PC-3 (cell line): ENCODE data around the gene SAP30BP. TPM values are rescaled to one million over a fixed set of nuclear protein-coding genes. Genes with fewer than 3 reads are reported as not detected.
A peak's percentile ranks its signal among the peaks of the same experiment; 100 is the strongest.

Experiments used
- ATAC-seq: fragments of 200-7000 bp; cut with Tn5 transposase; 2 replicates; pipeline ENCODE4 v1.9.1; 2020; ENCODE audit warnings: mild to moderate bottlenecking, moderate library complexity
- BruUV-seq: library from RNA; stranded (reverse); fragments of 400-500 nt; replicated peaks from 2 replicates; lab custom pipeline; 2021; lab: Mats Ljungman, UMichigan
- CTCF ChIA-PET: fragments of 300-600 bp; sonication (Branson Sonifier 250); formaldehyde crosslinking; loops from one replicate; lab custom pipeline; 2022; ENCODE audit warnings: antibody characterized with exemption; lab: Charles Lee
- POLR2A ChIA-PET: fragments of 300-600 bp; sonication (Branson Sonifier 250); formaldehyde crosslinking; loops from one replicate; lab custom pipeline; 2022; ENCODE audit warnings: antibody characterized with exemption; ENCODE audit not compliant: unreplicated experiment; lab: Charles Lee
- DNase-seq: peaks from one replicate; pipeline ENCODE4 v3.0.0-alpha.2; 2015
- H2AFZ ChIP-seq: fragments of 300-600 bp; sonication (generic); 2 replicates; pipeline ENCODE4 v1.6.0; 2016; ENCODE audit warnings: antibody characterized with exemption, low read length
- H3F3A ChIP-seq: fragments of 300-600 bp; sonication (generic); one replicate; pipeline ENCODE4 v1.6.0; 2017; ENCODE audit warnings: antibody characterized with exemption, low read length, control low read depth, mild to moderate bottlenecking; ENCODE audit not compliant: unreplicated experiment
- H3K27ac ChIP-seq: fragments of 300-600 bp; sonication (generic); 2 replicates; pipeline ENCODE4 v1.5.1; 2016; ENCODE audit warnings: mild to moderate bottlenecking, low read length
- H3K27me3 ChIP-seq: fragments of 300-600 bp; sonication (generic); 2 replicates; pipeline ENCODE4 v1.6.1; 2016; ENCODE audit warnings: low read length, mixed read lengths
- H3K36me3 ChIP-seq: fragments of 300-600 bp; sonication (generic); 2 replicates; pipeline ENCODE4 v1.6.1; 2016; ENCODE audit warnings: low read depth, mixed run types, low read length, mixed read lengths
- H3K4me1 ChIP-seq: fragments of 300-600 bp; sonication (generic); 2 replicates; pipeline ENCODE4 v1.5.1; 2016; ENCODE audit warnings: low read length; ENCODE audit not compliant: insufficient read depth
- H3K4me2 ChIP-seq: fragments of 300-600 bp; sonication (generic); 2 replicates; pipeline ENCODE4 v1.6.0; 2016; ENCODE audit warnings: low read length
- H3K4me3 ChIP-seq: fragments of 300-600 bp; sonication (generic); 2 replicates; pipeline ENCODE4 v1.5.1; 2016; ENCODE audit warnings: mild to moderate bottlenecking, low read length, mixed read lengths
- H3K79me2 ChIP-seq: fragments of 300-600 bp; sonication (generic); 2 replicates; pipeline ENCODE4 v1.6.1; 2017; ENCODE audit warnings: low read length, mixed read lengths
- H3K9ac ChIP-seq: fragments of 300-600 bp; sonication (generic); 2 replicates; pipeline ENCODE4 v1.6.0; 2016; ENCODE audit warnings: mild to moderate bottlenecking, low read length
- H3K9me2 ChIP-seq: fragments of 300-600 bp; sonication (generic); replicated peaks from 2 replicates; pipeline ENCODE4 v1.6.1; 2016; ENCODE audit warnings: mixed run types, low read length, mixed read lengths
- H3K9me3 ChIP-seq: fragments of 300-600 bp; sonication (generic); 2 replicates; pipeline ENCODE4 v1.6.1; 2016; ENCODE audit warnings: low read length, mixed read lengths
- H4K20me1 ChIP-seq: fragments of 300-600 bp; sonication (generic); 2 replicates; pipeline ENCODE4 v1.6.1; 2016; ENCODE audit warnings: low read length, mixed read lengths
- EZH2 ChIP-seq: fragments of 300-600 bp; sonication (generic); IDR thresholded peaks from one replicate; pipeline ENCODE4 v1.6.1; 2017; ENCODE audit warnings: antibody characterized with exemption, mild to moderate bottlenecking, low read length; ENCODE audit not compliant: unreplicated experiment
- EZH2phosphoT487 ChIP-seq: fragments of 300-600 bp; sonication (generic); IDR thresholded peaks from 2 replicates; pipeline ENCODE4 v1.6.1; 2018; ENCODE audit warnings: mild to moderate bottlenecking, antibody characterized with exemption, low read length, borderline replicate concordance
- intact Hi-C: fragments of 100-400 bp; cut with micrococcal nuclease; formaldehyde crosslinking; loops from 2 replicates; pipeline ENCODE4 v1.9.0; 2023
- total RNA-seq: library from RNA; depleted of rRNA; stranded (reverse); fragments of >200 nt; gene quantifications from 2 replicates; pipeline ENCODE4 v1.2.3, GENCODE V29; 2014
- TF ChIP-seq, protein P1 (sequence below): fragments of 300-600 bp; sonication (generic); conservative IDR thresholded peaks from 2 replicates; pipeline ENCODE4 v1.5.1; 2017; ENCODE audit warnings: antibody characterized with exemption, low read depth, mild to moderate bottlenecking, low read length

SAP30BP gene
- total RNA-seq, 1 experiment from 2014 or later = 97.8 TPM

DNA sequence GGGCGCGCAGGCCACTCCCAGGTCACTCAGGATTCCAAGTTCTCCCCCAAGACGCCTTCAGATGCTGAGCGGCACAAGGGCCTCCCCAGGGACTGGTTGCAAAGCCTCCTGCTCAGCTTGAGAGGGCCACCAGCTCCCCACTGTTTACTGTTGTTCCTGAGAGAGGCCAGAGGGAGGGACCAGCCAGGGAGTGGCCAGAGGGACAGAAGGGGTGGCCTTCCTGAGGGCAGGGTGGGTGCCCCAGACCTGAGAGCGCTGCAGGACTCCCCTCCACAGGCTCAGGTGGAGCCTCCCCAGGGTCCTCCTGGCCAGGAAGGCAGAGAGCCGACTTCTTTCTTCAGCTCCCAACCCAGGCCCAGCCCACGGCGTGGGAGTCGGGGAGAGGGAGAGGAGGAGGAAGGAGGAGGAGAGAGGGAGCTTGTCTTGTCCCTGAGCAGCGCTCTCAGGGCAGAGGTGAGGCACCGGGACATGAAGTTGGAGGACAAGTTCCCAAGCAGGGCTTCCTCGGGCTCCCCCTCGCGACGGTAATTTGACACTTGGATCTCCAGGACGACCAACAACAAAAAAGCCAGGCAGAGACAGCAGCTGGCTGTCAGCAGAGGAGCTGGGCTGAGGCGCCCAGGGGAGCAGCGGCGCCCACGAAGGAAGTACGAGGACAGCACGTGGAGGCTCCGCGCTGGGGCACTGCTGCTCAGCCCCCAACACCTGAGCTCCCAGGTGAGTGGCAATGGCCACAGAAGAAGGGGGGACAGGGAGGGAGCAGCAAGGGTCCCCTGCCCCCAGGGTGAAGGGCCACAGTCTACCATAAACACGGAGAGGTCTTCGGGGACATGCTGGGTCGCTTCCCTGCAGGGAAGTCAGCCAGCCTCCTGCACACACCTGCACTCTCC, 33.4 kb upstream of the SAP30BP start:
- Histone ChIP-seq H3K9me3 (no peaks in the 10 kb centered on the region), H3K4me1 (peaks cover 16% of the 10 kb centered on the region), H3K9me2 (no peaks in the 10 kb centered on the region), H2AFZ (peak overlapping the region; percentile 47), H3K79me2 (no peaks in the 10 kb centered on the region), H3K4me2 (peak overlapping the region; percentile 58), H3K4me3 (no peak overlapping the region), H4K20me1 (no peaks in the 10 kb centered on the region), H3K36me3 (no peaks in the 10 kb centered on the region), H3K27ac (peak overlapping the region; percentile 89), H3K27me3 (no peaks in the 10 kb centered on the region), H3K9ac (peak overlapping the region; percentile 74), H3F3A (no peaks in the 10 kb centered on the region)
- BruUV-seq = no TSS peak
- POLR2A ChIA-PET = interaction anchor here (0.5 to 1.4 kb wide), 5 partner anchors 12 to 363 kb away, joined by 3 to 11 read pairs (median 5); partner anchors contain the start of gene MIF4GD
- ATAC-seq (peak; percentile 82), DNase-seq (peak; percentile 98)
- intact Hi-C loops = loop anchor here (1.0 to 5.0 kb wide), 4 partner anchors 21 to 117 kb away; partner anchors contain the start of genes CASKIN2 and TSEN54
- TF ChIP-seq EZH2phosphoT487 = no peak
- TF ChIP-seq, protein P1, sequence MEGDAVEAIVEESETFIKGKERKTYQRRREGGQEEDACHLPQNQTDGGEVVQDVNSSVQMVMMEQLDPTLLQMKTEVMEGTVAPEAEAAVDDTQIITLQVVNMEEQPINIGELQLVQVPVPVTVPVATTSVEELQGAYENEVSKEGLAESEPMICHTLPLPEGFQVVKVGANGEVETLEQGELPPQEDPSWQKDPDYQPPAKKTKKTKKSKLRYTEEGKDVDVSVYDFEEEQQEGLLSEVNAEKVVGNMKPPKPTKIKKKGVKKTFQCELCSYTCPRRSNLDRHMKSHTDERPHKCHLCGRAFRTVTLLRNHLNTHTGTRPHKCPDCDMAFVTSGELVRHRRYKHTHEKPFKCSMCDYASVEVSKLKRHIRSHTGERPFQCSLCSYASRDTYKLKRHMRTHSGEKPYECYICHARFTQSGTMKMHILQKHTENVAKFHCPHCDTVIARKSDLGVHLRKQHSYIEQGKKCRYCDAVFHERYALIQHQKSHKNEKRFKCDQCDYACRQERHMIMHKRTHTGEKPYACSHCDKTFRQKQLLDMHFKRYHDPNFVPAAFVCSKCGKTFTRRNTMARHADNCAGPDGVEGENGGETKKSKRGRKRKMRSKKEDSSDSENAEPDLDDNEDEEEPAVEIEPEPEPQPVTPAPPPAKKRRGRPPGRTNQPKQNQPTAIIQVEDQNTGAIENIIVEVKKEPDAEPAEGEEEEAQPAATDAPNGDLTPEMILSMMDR = peak; percentile 89
- no peak for TF ChIP-seq EZH2
- CTCF ChIA-PET = interaction anchor here (0.6 to 2.7 kb wide), 31 partner anchors 8 to 739 kb away, joined by 3 to 83 read pairs (median 4); partner anchors contain the start of genes RECQL5, SAP30BP and TMEM94

DNA sequence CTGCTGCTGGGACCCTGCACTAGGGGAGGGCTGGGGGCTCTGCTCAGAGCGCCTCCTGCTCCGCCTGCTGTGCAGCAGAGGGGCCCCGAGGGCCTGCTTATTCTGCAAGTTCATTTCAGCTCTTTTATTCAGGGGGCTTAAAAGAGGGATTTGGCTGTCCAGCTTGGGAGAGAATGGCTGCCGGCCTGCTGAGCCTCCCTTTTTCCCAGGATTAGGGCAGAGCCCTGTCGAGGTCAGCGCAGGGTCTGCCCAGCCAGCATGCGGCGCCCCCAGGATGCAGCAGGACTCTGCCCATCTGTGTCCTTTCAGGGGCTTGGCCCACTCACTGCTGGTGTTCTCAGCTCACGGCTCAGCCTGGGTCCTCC, 32.8 kb upstream of the SAP30BP start:
- Histone ChIP-seq H4K20me1 (no peaks in the 10 kb centered on the region), H3K27ac (peak overlapping the region; percentile 89), H3K9ac (peak overlapping the region; percentile 34; the same call in 1 of the 2 replicates), H3K36me3 (no peaks in the 10 kb centered on the region), H3K27me3 (no peaks in the 10 kb centered on the region), H3K9me2 (no peaks in the 10 kb centered on the region), H3K4me3 (no peak overlapping the region), H3K4me2 (peak overlapping the region; percentile 56), H3K9me3 (no peaks in the 10 kb centered on the region), H3K79me2 (no peaks in the 10 kb centered on the region), H3F3A (no peaks in the 10 kb centered on the region), H3K4me1 (peaks cover 16% of the 10 kb centered on the region), H2AFZ (no peak overlapping the region)
- ATAC-seq (no peak), DNase-seq (no peak)
- intact Hi-C loops = loop anchor here (5.0 kb wide), 1 partner anchor 117 kb away; the partner anchor contains the start of genes CASKIN2 and TSEN54
- ChIA-PET CTCF (interaction anchor here (0.6 to 2.7 kb wide), 19 partner anchors 11 to 739 kb away, joined by 3 to 83 read pairs (median 4); partner anchors contain the start of genes RECQL5 and SAP30BP), POLR2A (interaction anchor here (0.5 to 0.6 kb wide), 2 partner anchors 11 to 249 kb away, joined by 3 to 11 read pairs; a partner anchor contains a TSS)
- BruUV-seq = no TSS peak
- TF ChIP-seq, protein P1 = no peak
- no peak for TF ChIP-seq EZH2
- no peak for TF ChIP-seq EZH2phosphoT487
